Lower leg skin (tissue), 4 donors: Measurements from ENCODE around the gene BUD13. TPM values are rescaled to one million over a fixed set of nuclear protein-coding genes. Genes with fewer than 3 reads are reported as not detected.

Source experiments
- DNase-seq, 2 donors: peaks; one replicate each; pipeline ENCODE4 v3.0.0-alpha.2; 2019; ENCODE audit warnings: low spot score in 2 of 2
- H3K4me3 ChIP-seq: fragments of 200-600 bp; sonication (generic); 2 replicates; pipeline ENCODE4 v1.5.1; 2017; ENCODE audit warnings: mild to moderate bottlenecking, low read depth; ENCODE audit not compliant: poor library complexity, severe bottlenecking
- CTCF ChIP-seq, 3 donors: fragments of 450-650 bp; IDR thresholded peaks; one replicate each; pipeline ENCODE4 v1.5.1; 2016; ENCODE audit warnings: antibody characterized with exemption in 3 of 3, mild to moderate bottlenecking in 3 of 3, moderate library complexity in 2 of 3
- POLR2A ChIP-seq, 2 donors: fragments of 450-650 bp; IDR thresholded peaks; one replicate each; pipeline ENCODE4 v1.6.1; 2016 to 2017; ENCODE audit warnings: antibody characterized with exemption in 2 of 2, mild to moderate bottlenecking in 1 of 2, moderate library complexity in 1 of 2
- WGBS, 2 donors: methylation state at CpG; one replicate each; pipeline ENCODE4 v1.1.5; 2018; 5-methylcytosine and 5-hydroxymethylcytosine counted together
- intact Hi-C: fragments of 100-400 bp; cut with DNase I; formaldehyde crosslinking; loops from one replicate; pipeline ENCODE4 v1.15.0; 2023; ENCODE audit warnings: low total_unique reads
- total RNA-seq, 4 donors: library from RNA; depleted of rRNA; stranded (reverse); fragments of >200 nt; gene quantifications; one replicate each; pipeline ENCODE4 v1.1.0, GENCODE V29; 2016

The BUD13 gene
- total RNA-seq, 4 donors from 2014 or later = 13.8 to 17.2 (median 15.8) TPM

- H3K4me3 ChIP-seq = no peak overlapping the region
- no peak for DNase-seq
- WGBS, 2 donors = 60 to 83% methylated on average over 5 of the region's 5 CpGs
- no peak for TF ChIP-seq POLR2A (IDR thresholded peaks at IDR 0.05)
- no peak for TF ChIP-seq CTCF (IDR thresholded peaks at IDR 0.05)
- intact Hi-C loops = no loop called here
Measured at GRCh38 chr11:116813781-116814471, 41.1 kb upstream of the BUD13 start.

- no peak overlapping the region for H3K4me3 ChIP-seq
- intact Hi-C loops = no loop called here
- TF ChIP-seq CTCF (IDR thresholded peaks at IDR 0.05) = no peak
- no peak for TF ChIP-seq POLR2A (IDR thresholded peaks at IDR 0.05)
- WGBS, 2 donors = 80 to 100% methylated on average over 1 of the region's 1 CpG
- no peak for DNase-seq
Measured at GRCh38 chr11:116813170-116813569, 40.4 kb upstream of the BUD13 start.

GRCh38 chr11:116812109-116812508, 39.3 kb upstream of the BUD13 start:
- no peak for TF ChIP-seq POLR2A (IDR thresholded peaks at IDR 0.05)
- intact Hi-C loops = no loop called here
- WGBS, 2 donors = 81 to 93% methylated on average over 4 of the region's 4 CpGs
- no peak for DNase-seq
- no peak overlapping the region for H3K4me3 ChIP-seq

- intact Hi-C loops = no loop called here
- WGBS, 2 donors = 70 to 73% methylated on average over 3 of the region's 3 CpGs
- H3K4me3 ChIP-seq = no peak overlapping the region
- no peak for TF ChIP-seq CTCF (IDR thresholded peaks at IDR 0.05)
- TF ChIP-seq POLR2A (IDR thresholded peaks at IDR 0.05) = no peak
- no peak for DNase-seq
Measured at GRCh38 chr11:116811194-116811593, 38.4 kb upstream of the BUD13 start.

DNA sequence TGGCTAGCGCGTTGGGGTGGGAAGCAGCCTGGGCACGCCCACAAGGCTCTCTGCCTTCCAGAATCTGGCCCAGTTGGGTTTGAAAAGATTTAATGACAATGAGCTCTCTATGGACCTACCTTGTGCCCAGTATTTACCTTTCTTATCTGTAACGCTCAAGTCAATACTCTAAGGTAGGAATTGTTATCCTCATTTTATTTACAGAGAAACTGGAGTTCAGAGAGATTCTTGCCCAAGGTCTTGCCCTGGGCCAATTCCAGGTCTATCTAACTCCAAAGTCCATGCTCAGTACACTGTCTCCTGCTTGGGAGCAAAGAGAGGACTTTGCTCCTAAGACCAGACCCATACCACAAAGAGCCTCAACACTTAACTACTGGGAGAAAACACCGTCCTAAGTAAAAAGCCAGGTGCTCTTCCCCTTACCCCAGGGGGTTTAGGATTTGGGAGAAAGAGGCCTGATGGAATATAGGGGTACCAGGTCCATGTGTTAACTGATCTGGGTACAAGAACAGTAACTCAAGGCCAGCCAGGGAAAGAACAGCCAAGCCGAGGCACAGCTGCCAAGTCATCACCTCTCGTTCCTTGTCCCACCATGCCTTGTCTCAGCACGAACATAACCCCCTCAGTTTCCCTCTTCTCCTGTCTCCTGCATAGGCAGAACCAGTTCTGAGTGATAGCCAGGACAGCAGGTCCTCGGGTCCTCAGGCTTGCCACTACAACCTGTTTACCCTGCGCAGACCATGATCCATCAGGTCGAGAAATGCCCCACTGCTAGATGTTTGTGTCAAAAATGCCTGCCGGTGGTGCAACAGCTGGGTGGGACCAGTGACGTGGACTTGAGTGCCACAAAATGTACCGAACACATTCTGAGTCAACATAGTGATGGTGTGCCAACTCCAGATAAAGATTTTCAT, 35.7 kb upstream of the BUD13 start:
- no peak overlapping the region for H3K4me3 ChIP-seq
- DNase-seq = no peak
- intact Hi-C loops = no loop called here
- WGBS, 2 donors = 73 to 82% methylated on average over 14 of the region's 14 CpGs
- TF ChIP-seq POLR2A (IDR thresholded peaks at IDR 0.05) = no peak
- TF ChIP-seq CTCF (IDR thresholded peaks at IDR 0.05) = no peak

GRCh38 chr11:116807601-116808261, 34.9 kb upstream of the BUD13 start:
- H3K4me3 ChIP-seq = no peak overlapping the region
- TF ChIP-seq CTCF (IDR thresholded peaks at IDR 0.05) (no peak), POLR2A (IDR thresholded peaks at IDR 0.05) (no peak)
- no peak for DNase-seq
- 89 to 90% methylated on average over 6 of the region's 6 CpGs for WGBS, 2 donors
- intact Hi-C loops = no loop called here
